IMR-90 (cell line): Measurements from ENCODE around the gene CLEC16A. TPM values are rescaled to one million over a fixed set of nuclear protein-coding genes. Genes with fewer than 3 reads are reported as not detected.

Source experiments
- ATAC-seq: fragments of 200-7000 bp; cut with Tn5 transposase; 2 replicates; pipeline ENCODE4 v1.9.1; 2020; ENCODE audit warnings: low read depth, mild to moderate bottlenecking, moderate library complexity
- BruUV-seq: library from RNA; stranded (reverse); fragments of 400-500 nt; replicated peaks from 2 replicates; lab custom pipeline; 2021; lab: Mats Ljungman, UMichigan
- CTCF ChIA-PET: fragments of 300-600 bp; formaldehyde crosslinking; extraction: SDS; loops from one replicate; lab custom pipeline; 2021; ENCODE audit warnings: antibody characterized with exemption; lab: Yijun Ruan, JAX
- POLR2A ChIA-PET: fragments of 300-600 bp; sonication (Branson Sonifier 250); formaldehyde crosslinking; loops from one replicate; lab custom pipeline; 2022; ENCODE audit warnings: antibody characterized with exemption; ENCODE audit not compliant: unreplicated experiment; lab: Charles Lee
- DNase-seq: peaks from one replicate; pipeline ENCODE4 v3.0.0; 2013
- H2AFZ ChIP-seq: replicated peaks from 2 replicates; pipeline ENCODE3; 2013; ENCODE audit warnings: low read length, mild to moderate bottlenecking; ENCODE audit not compliant: poor library complexity
- H2AK5ac ChIP-seq: 2 replicates; pipeline ENCODE4 v1.6.1; 2013; ENCODE audit warnings: low read depth, low read length, inconsistent platforms
- H2AK9ac ChIP-seq: replicated peaks from 2 replicates; pipeline ENCODE3; 2013; ENCODE audit warnings: mild to moderate bottlenecking, low read depth, low read length, moderate library complexity; ENCODE audit not compliant: poor library complexity
- H2BK120ac ChIP-seq: 2 replicates; pipeline ENCODE4 v1.6.1; 2013; ENCODE audit warnings: low read depth, low read length, inconsistent platforms
- H2BK15ac ChIP-seq: 3 replicates; pipeline ENCODE4 v1.6.1; 2013; ENCODE audit warnings: low read depth, low read length, inconsistent platforms
- H2BK20ac ChIP-seq: 2 replicates; pipeline ENCODE4 v1.6.1; 2013; ENCODE audit warnings: low read depth, mild to moderate bottlenecking, inconsistent platforms, low read length, moderate library complexity
- H2BK5ac ChIP-seq: 2 replicates; pipeline ENCODE4 v1.6.1; 2013; ENCODE audit warnings: mild to moderate bottlenecking, low read depth, low read length, inconsistent platforms; ENCODE audit not compliant: poor library complexity, severe bottlenecking
- H3K14ac ChIP-seq: replicated peaks from 2 replicates; pipeline ENCODE4 v1.6.1; 2013; ENCODE audit warnings: low read depth, low read length, inconsistent platforms
- H3K18ac ChIP-seq: 2 replicates; pipeline ENCODE4 v1.6.1; 2013; ENCODE audit warnings: low read depth, low read length, control low read depth
- H3K23ac ChIP-seq: 2 replicates; pipeline ENCODE4 v1.6.1; 2013; ENCODE audit warnings: low read depth, low read length, inconsistent platforms
- H3K27ac ChIP-seq: 2 replicates; pipeline ENCODE4 v1.5.1; 2013; ENCODE audit warnings: mild to moderate bottlenecking, control low read depth, low read length; ENCODE audit not compliant: insufficient read depth
- H3K27me3 ChIP-seq: 2 replicates; pipeline ENCODE4 v1.6.1; 2013; ENCODE audit warnings: low read length; ENCODE audit not compliant: control insufficient read depth, insufficient read depth
- H3K36me3 ChIP-seq: 2 replicates; pipeline ENCODE4 v1.6.1; 2013; ENCODE audit warnings: low read length, mixed read lengths; ENCODE audit not compliant: control insufficient read depth, insufficient read depth
- H3K4ac ChIP-seq: 2 replicates; pipeline ENCODE4 v1.6.1; 2013; ENCODE audit warnings: low read depth, low read length, inconsistent platforms
- H3K4me1 ChIP-seq: 2 replicates; pipeline ENCODE4 v1.6.1; 2013; ENCODE audit warnings: low read length, mixed read lengths; ENCODE audit not compliant: control insufficient read depth, insufficient read depth
- H3K4me2 ChIP-seq: 2 replicates; pipeline ENCODE4 v1.6.1; 2013; ENCODE audit warnings: low read depth, mild to moderate bottlenecking, control low read depth, low read length, moderate library complexity
- H3K4me3 ChIP-seq: 2 replicates; pipeline ENCODE4 v1.5.1; 2013; ENCODE audit warnings: low read depth, mild to moderate bottlenecking, control low read depth, low read length, moderate library complexity; ENCODE audit not compliant: insufficient read depth
- H3K56ac ChIP-seq: 2 replicates; pipeline ENCODE4 v1.6.1; 2013; ENCODE audit warnings: low read length, inconsistent platforms; ENCODE audit not compliant: insufficient read depth; ENCODE audit errors: extremely low read depth
- H3K79me1 ChIP-seq, 2 experiments: 2 replicates each; pipeline ENCODE4 v1.6.1; 2013; ENCODE audit warnings: low read length in 2 of 2, inconsistent platforms in 1 of 2, low read depth in 1 of 2
- H3K9ac ChIP-seq: 2 replicates; pipeline ENCODE4 v1.6.1; 2013; ENCODE audit warnings: low read depth, low read length, control low read depth
- H3K9me1 ChIP-seq: 2 replicates; pipeline ENCODE4 v1.6.1; 2013; ENCODE audit warnings: low read length, inconsistent platforms; ENCODE audit not compliant: insufficient read depth
- H3K9me3 ChIP-seq: 2 replicates; pipeline ENCODE4 v1.6.1; 2013; ENCODE audit warnings: low read length; ENCODE audit not compliant: control insufficient read depth, insufficient read depth
- H4K20me1 ChIP-seq: 2 replicates; pipeline ENCODE4 v1.6.1; 2013; ENCODE audit warnings: low read length, inconsistent platforms; ENCODE audit not compliant: insufficient read depth
- H4K5ac ChIP-seq: 2 replicates; pipeline ENCODE4 v1.6.1; 2013; ENCODE audit warnings: mild to moderate bottlenecking, low read depth, low read length, control low read depth
- H4K8ac ChIP-seq, 2 experiments: 2 replicates each; pipeline ENCODE4 v1.6.1; 2013; ENCODE audit warnings: low read depth in 2 of 2, low read length in 2 of 2, control low read depth in 1 of 2, inconsistent platforms in 1 of 2
- H4K91ac ChIP-seq: 2 replicates; pipeline ENCODE4 v1.6.1; 2013; ENCODE audit warnings: low read depth, low read length, inconsistent platforms; ENCODE audit not compliant: insufficient read depth
- BHLHE40 ChIP-seq: fragments of 150-350 bp; IDR thresholded peaks from 2 replicates; pipeline ENCODE4 v1.6.1; 2016; ENCODE audit warnings: mild to moderate bottlenecking, low read depth, low read length
- CEBPB ChIP-seq: IDR thresholded peaks from 2 replicates; pipeline ENCODE4 v1.6.1; 2012; ENCODE audit warnings: low read depth, low read length, improper control_type of control experiment
- CTCF ChIP-seq: conservative IDR thresholded peaks from 2 replicates; pipeline ENCODE4 v1.5.1; 2012; ENCODE audit warnings: mild to moderate bottlenecking, low read depth, low read length, improper control_type of control experiment
- ELK1 ChIP-seq: fragments of 150-350 bp; IDR thresholded peaks from 2 replicates; pipeline ENCODE4 v1.6.1; 2016; ENCODE audit warnings: low read depth, mild to moderate bottlenecking, low read length, moderate library complexity, borderline replicate concordance
- FOS ChIP-seq: fragments of 150-350 bp; IDR thresholded peaks from 2 replicates; pipeline ENCODE4 v1.6.1; 2016; ENCODE audit warnings: low read depth, low read length
- MAFK ChIP-seq: IDR thresholded peaks from 2 replicates; pipeline ENCODE4 v1.6.1; 2012; ENCODE audit warnings: low read depth, low read length, improper control_type of control experiment
- MXI1 ChIP-seq: IDR thresholded peaks from 2 replicates; pipeline ENCODE4 v1.6.1; 2012; ENCODE audit warnings: low read depth, mild to moderate bottlenecking, low read length, moderate library complexity, borderline replicate concordance
- NFE2L2 ChIP-seq: fragments of 150-350 bp; IDR thresholded peaks from 2 replicates; pipeline ENCODE4 v1.6.1; 2016; ENCODE audit warnings: low read depth, mild to moderate bottlenecking, low read length
- POLR2A ChIP-seq: IDR thresholded peaks from 2 replicates; pipeline ENCODE4 v1.6.1; 2012; ENCODE audit warnings: mild to moderate bottlenecking, low read depth, low read length
- RCOR1 ChIP-seq: IDR thresholded peaks from 2 replicates; pipeline ENCODE4 v1.6.1; 2012; ENCODE audit warnings: mild to moderate bottlenecking, low read length, improper control_type of control experiment; ENCODE audit not compliant: insufficient replicate concordance
- RFX5 ChIP-seq: IDR thresholded peaks from 2 replicates; pipeline ENCODE4 v1.8.0; 2012; ENCODE audit warnings: low read depth, mild to moderate bottlenecking, low read length, moderate library complexity
- SMC3 ChIP-seq: fragments of 150-350 bp; IDR thresholded peaks from 2 replicates; pipeline ENCODE4 v1.6.1; 2016; ENCODE audit warnings: low read depth, mild to moderate bottlenecking, antibody characterized with exemption, low read length, moderate library complexity
- WGBS, 2 experiments: methylation state at CpG; one replicate each; pipeline versions ENCODE4 v1.1.5 to v1.1.7; 2013; ENCODE audit warnings: missing lambda C conversion rate in 2 of 2; ENCODE audit not compliant: insufficient read length in 1 of 2; ENCODE audit errors: extremely low coverage in 2 of 2; 5-methylcytosine and 5-hydroxymethylcytosine counted together
- dilution Hi-C: fragments of 300-500 bp; cut with HindIII; formaldehyde crosslinking; loops from one replicate; pipeline ENCODE4 v1.14.3; 2018; ENCODE audit warnings: low sequenced_read_pairs; ENCODE audit not compliant: unreplicated experiment
- in situ Hi-C: fragments of 300-500 bp; cut with MboI; formaldehyde crosslinking; loops from 3 replicates; pipeline ENCODE4 v1.14.3; 2019; ENCODE audit warnings: low sequenced_read_pairs, inconsistent platforms, mixed read lengths
- intact Hi-C: fragments of 100-400 bp; cut with micrococcal nuclease; formaldehyde crosslinking; loops from 2 replicates; pipeline ENCODE4 v1.10.0; 2022
- polyA plus RNA-seq, 3 experiments: library from polyadenylated mRNA; depleted of rRNA; stranded (reverse); fragments of >200 nt; gene quantifications; 2 replicates each; pipeline ENCODE4 v1.2.3, GENCODE V29; 2012; ENCODE audit warnings: low replicate concordance in 1 of 3
- total RNA-seq: library from RNA; depleted of rRNA; stranded (reverse); fragments of >200 nt; gene quantifications from 2 replicates; pipeline ENCODE4 v1.2.3, GENCODE V29; 2012

The CLEC16A gene
- total and polyA plus RNA-seq, 2 of the 4 experiments (the other 2 are of a cell fraction) = 15.9 to 16.5 TPM

- no peak overlapping the region for H2BK15ac ChIP-seq
- no peak overlapping the region for H3K27ac ChIP-seq
- 0 out of 2 replicates have a peak, but pooled peaks cover 7% of the 10 kb centered on the region for H4K20me1 ChIP-seq
- H2BK5ac ChIP-seq = no peak overlapping the region
- ATAC-seq (peak; percentile 83), DNase-seq (peak; percentile 38)
- no peak overlapping the region for H3K56ac ChIP-seq
- no peak overlapping the region for H2AK9ac ChIP-seq
- no peak overlapping the region for H3K9ac ChIP-seq
- no peak for TF ChIP-seq CEBPB
- no peak for TF ChIP-seq NFE2L2
- TF ChIP-seq CTCF = no peak
- no peak for TF ChIP-seq FOS
- no peak for TF ChIP-seq RCOR1
- TF ChIP-seq POLR2A = no peak
- TF ChIP-seq BHLHE40 = no peak
- no peak for TF ChIP-seq SMC3
- no peak for TF ChIP-seq ELK1
- no peak for TF ChIP-seq MAFK
- TF ChIP-seq RFX5 = no peak
- no peak for TF ChIP-seq MXI1
- H4K91ac ChIP-seq = no peak overlapping the region
- no peak overlapping the region for H2AFZ ChIP-seq
- POLR2A ChIA-PET = no interaction called here
- H3K23ac ChIP-seq = no peak overlapping the region
- CTCF ChIA-PET = interaction anchor here (0.5 to 0.6 kb wide), 2 partner anchors 18 to 1792 kb away, joined by 4 to 8 read pairs; no protein-coding TSS in a partner anchor
- H3K4me2 ChIP-seq = no peak overlapping the region
- H3K18ac ChIP-seq = no peak overlapping the region
- no peak overlapping the region for H3K4me3 ChIP-seq
- H3K14ac ChIP-seq = no peak overlapping the region
- no peaks in the 10 kb centered on the region for H3K36me3 ChIP-seq
- no peak overlapping the region for H2BK120ac ChIP-seq
- no peaks in the 10 kb centered on the region for H3K79me1 ChIP-seq
- dilution Hi-C loops (no loop called here), in situ Hi-C loops (no loop called here), intact Hi-C loops (no loop called here)
- H2BK20ac ChIP-seq = no peak overlapping the region
- H3K9me3 ChIP-seq = no peaks in the 10 kb centered on the region
- no CpG with 5 or more reads among the region's 17 CpGs for WGBS, 2 experiments
- H3K4ac ChIP-seq = no peak overlapping the region
- H4K5ac ChIP-seq = no peak overlapping the region
- no TSS peak for BruUV-seq
- peaks cover 5% of the 10 kb centered on the region for H3K27me3 ChIP-seq
- H3K9me1 ChIP-seq = no peaks in the 10 kb centered on the region
- no peak overlapping the region for H4K8ac ChIP-seq
- H2AK5ac ChIP-seq = no peak overlapping the region
- H3K4me1 ChIP-seq = no peaks in the 10 kb centered on the region
Observed at GRCh38 chr16:10895053-10895946, 49.1 kb upstream of the CLEC16A start.
